ENCODE data around the gene DHTKD1.

The DHTKD1 gene

GRCh38 chr10:12050528-12050927, 18.2 kb upstream of the DHTKD1 start:
- no peak for TF ChIP-seq CTCF (IDR thresholded peaks at IDR 0.05; ENCODE audit: low read depth, low read length)
- no peak for DNase-seq (ENCODE audit: extremely low read depth, low read depth)

- DNase-seq (ENCODE audit: extremely low read depth, low read depth) = no peak
- TF ChIP-seq CTCF (IDR thresholded peaks at IDR 0.05; ENCODE audit: low read depth, low read length) = no peak
Observed at GRCh38 chr10:12051241-12051640, 17.5 kb upstream of the DHTKD1 start.

GRCh38 chr10:12055732-12056131, 13.0 kb upstream of the DHTKD1 start:
- no peak for TF ChIP-seq CTCF (IDR thresholded peaks at IDR 0.05; ENCODE audit: low read depth, low read length)
- DNase-seq (ENCODE audit: extremely low read depth, low read depth) = no peak

- DNase-seq (ENCODE audit: extremely low read depth, low read depth) = no peak
- TF ChIP-seq CTCF (IDR thresholded peaks at IDR 0.05; ENCODE audit: low read depth, low read length) = no peak
Observed at GRCh38 chr10:12056748-12057147, 12.0 kb upstream of the DHTKD1 start.

GRCh38 chr10:12061124-12061523, 7.6 kb upstream of the DHTKD1 start:
- no peak for DNase-seq (ENCODE audit: extremely low read depth, low read depth)
- no peak for TF ChIP-seq CTCF (IDR thresholded peaks at IDR 0.05; ENCODE audit: low read depth, low read length)

- no peak for DNase-seq (ENCODE audit: extremely low read depth, low read depth)
- TF ChIP-seq CTCF (IDR thresholded peaks at IDR 0.05; ENCODE audit: low read depth, low read length) = no peak
Observed at GRCh38 chr10:12062754-12063482, 5.8 kb upstream of the DHTKD1 start.

GRCh38 chr10:12063483-12063818, 5.3 kb upstream of the DHTKD1 start:
- no peak for DNase-seq (ENCODE audit: extremely low read depth, low read depth)
- no peak for TF ChIP-seq CTCF (IDR thresholded peaks at IDR 0.05; ENCODE audit: low read depth, low read length)
